Tibial artery (tissue), 4 donors: ENCODE results near the gene CYREN.

Source experiments
- DNase-seq, 2 donors: peaks; one replicate each; pipeline ENCODE4 v3.0.0-alpha.2; 2019
- H3K27ac ChIP-seq, 2 donors: fragments of 200-600 bp; sonication (generic) in 1 of 2; 1 replicate in 1 of 2; 2 replicates in 1 of 2; pipeline ENCODE4 v1.5.1; 2018 to 2019; ENCODE audit warnings: mild to moderate bottlenecking in 1 of 2
- H3K27me3 ChIP-seq, 2 donors: fragments of 200-600 bp; sonication (generic) in 1 of 2; one replicate each; pipeline versions ENCODE4 v1.5.1 to v1.6.0; 2016 to 2019
- H3K36me3 ChIP-seq, 3 donors: fragments of 200-600 bp; sonication (generic) in 2 of 3; one replicate each; pipeline ENCODE4 v1.5.1; 2016 to 2019; ENCODE audit warnings: mild to moderate bottlenecking in 2 of 3
- H3K4me1 ChIP-seq, 4 donors: fragments of 200-600 bp; sonication (generic) in 2 of 4; 1 replicate in 3 of 4; 2 replicates in 1 of 4; pipeline ENCODE4 v1.5.1; 2016 to 2019
- H3K4me3 ChIP-seq, 2 donors: fragments of 200-600 bp; sonication (generic) in 1 of 2; 1 replicate in 1 of 2; 2 replicates in 1 of 2; pipeline ENCODE4 v1.5.1; 2018 to 2019; ENCODE audit warnings: mild to moderate bottlenecking in 2 of 2
- H3K9me3 ChIP-seq, 3 donors: fragments of 200-600 bp; sonication (generic) in 1 of 3; one replicate each; pipeline ENCODE4 v1.5.1; 2016 to 2019
- CTCF ChIP-seq, 2 experiments: fragments of 200-600 bp in 1 of 2; fragments of 450-650 bp in 1 of 2; IDR thresholded peaks; one replicate each; pipeline ENCODE4 v1.5.1; 2017 to 2019; ENCODE audit warnings: antibody characterized with exemption in 2 of 2, mild to moderate bottlenecking in 1 of 2, moderate library complexity in 1 of 2
- intact Hi-C: fragments of 100-400 bp; cut with DNase I; formaldehyde crosslinking; loops from one replicate; pipeline ENCODE4 v1.15.0; 2023; ENCODE audit warnings: low total_unique reads

The CYREN gene

GRCh38 chr7:135185471-135186260, 15.2 kb upstream of the CYREN start:
- H3K27me3 ChIP-seq: no peaks in the 10 kb centered on the region
- intact Hi-C loops: no loop called here
- DNase-seq: peak in 1 of 2 donors; percentile 52
- no peak for TF ChIP-seq CTCF (IDR thresholded peaks at IDR 0.05)
- H3K36me3 ChIP-seq: peaks cover 95 to 98% (median 98%) of the 10 kb centered on the region in 3 donors
- peaks cover 3 to 27% (median 18%) of the 10 kb centered on the region in 3 donors for H3K9me3 ChIP-seq
- no peak overlapping the region for H3K27ac ChIP-seq
- H3K4me3 ChIP-seq: no peak overlapping the region
- H3K4me1 ChIP-seq: no peaks in the 10 kb centered on the region

- no peak overlapping the region for H3K27ac ChIP-seq
- peaks cover 3 to 29% (median 24%) of the 10 kb centered on the region in 3 donors for H3K9me3 ChIP-seq
- no peak for TF ChIP-seq CTCF (IDR thresholded peaks at IDR 0.05)
- peak in 1 of 2 donors; percentile 39 for DNase-seq
- peaks cover 86 to 94% (median 86%) of the 10 kb centered on the region in 3 donors for H3K36me3 ChIP-seq
- no peak overlapping the region for H3K4me3 ChIP-seq
- intact Hi-C loops: no loop called here
- H3K27me3 ChIP-seq: no peaks in the 10 kb centered on the region
- peaks cover 0 to 2% (median 0%) of the 10 kb centered on the region in 4 donors for H3K4me1 ChIP-seq
Measured at GRCh38 chr7:135184254-135184841, 13.8 kb upstream of the CYREN start.

GRCh38 chr7:135183478-135183877, 13.0 kb upstream of the CYREN start:
- H3K27me3 ChIP-seq: no peaks in the 10 kb centered on the region
- peaks cover 77 to 86% (median 78%) of the 10 kb centered on the region in 3 donors for H3K36me3 ChIP-seq

GRCh38 chr7:135181929-135182678, 11.6 kb upstream of the CYREN start:
- intact Hi-C loops: no loop called here
- Histone ChIP-seq H3K27me3 (no peaks in the 10 kb centered on the region), H3K27ac (no peak overlapping the region), H3K4me1 (peaks cover 0 to 6% (median 0%) of the 10 kb centered on the region in 4 donors), H3K4me3 (no peak overlapping the region), H3K9me3 (peaks cover 3 to 29% (median 24%) of the 10 kb centered on the region in 3 donors), H3K36me3 (peaks cover 63 to 72% (median 65%) of the 10 kb centered on the region in 3 donors)
- peak in 1 of 2 donors; percentile 59 for DNase-seq
- no peak for TF ChIP-seq CTCF (IDR thresholded peaks at IDR 0.05)

More at GRCh38 chr7:135183478-135183877, 13.0 kb upstream of the CYREN start:
- no peak for TF ChIP-seq CTCF (IDR thresholded peaks at IDR 0.05)
- H3K4me1 ChIP-seq: peaks cover 0 to 6% (median 0%) of the 10 kb centered on the region in 4 donors
- H3K4me3 ChIP-seq: no peak overlapping the region
- DNase-seq: peak in 1 of 2 donors; percentile 31
- no peak overlapping the region for H3K27ac ChIP-seq
- H3K9me3 ChIP-seq: peaks cover 3 to 29% (median 24%) of the 10 kb centered on the region in 3 donors
- intact Hi-C loops: no loop called here

GRCh38 chr7:135181261-135181928, 10.9 kb upstream of the CYREN start:
- Histone ChIP-seq H3K27ac (no peak overlapping the region), H3K9me3 (peaks cover 3 to 29% (median 24%) of the 10 kb centered on the region in 3 donors), H3K27me3 (no peaks in the 10 kb centered on the region), H3K4me1 (peaks cover 0 to 6% (median 0%) of the 10 kb centered on the region in 4 donors), H3K36me3 (peaks cover 56 to 65% (median 63%) of the 10 kb centered on the region in 3 donors), H3K4me3 (no peak overlapping the region)
- TF ChIP-seq CTCF (IDR thresholded peaks at IDR 0.05): no peak
- intact Hi-C loops: no loop called here
- DNase-seq: no peak
